Activated T-cell treated with anti-CD3 and anti-CD28 coated beads, Interleukin-2, amount 50 U/mL, for 72 hours (primary cell): ENCODE results near the gene OR51V1. TPM values are rescaled to one million over a fixed set of nuclear protein-coding genes. Genes with fewer than 3 reads are reported as not detected.
"Not testable (repeated sequence)": the region's sequence is repeated elsewhere in the genome, so short reads cannot be mapped to it uniquely, and the experiment has no call there.

Experiments
- ATAC-seq, 2 donors: fragments of 150-1000 bp; cut with Tn5 transposase; replicated peaks in 1 of 2; 2 replicates each; pipeline ENCODE4 v1.10.0; 2021; ENCODE audit warnings: moderate library complexity in 2 of 2, mild to moderate bottlenecking in 1 of 2
- DNase-seq, 2 donors: peaks; one replicate each; pipeline ENCODE4 v3.0.0; 2021 to 2022; ENCODE audit warnings: mixed read lengths in 1 of 2
- H3K27ac Mint-ChIP-seq: one replicate; pipeline ENCODE4 v1.8.0; 2022; ENCODE audit warnings: mild to moderate bottlenecking, moderate library complexity, mixed read lengths
- H3K27me3 Mint-ChIP-seq: one replicate; pipeline ENCODE4 v1.8.0; 2022; ENCODE audit warnings: low read depth, mixed read lengths
- H3K36me3 Mint-ChIP-seq, 2 donors: one replicate each; pipeline ENCODE4 v1.8.0; 2022; ENCODE audit warnings: mixed read lengths in 2 of 2, mild to moderate bottlenecking in 1 of 2; ENCODE audit not compliant: insufficient read depth in 2 of 2
- H3K4me1 Mint-ChIP-seq: one replicate; pipeline ENCODE4 v1.8.0; 2022; ENCODE audit warnings: low read depth, mixed read lengths
- H3K4me3 Mint-ChIP-seq, 2 donors: one replicate each; pipeline ENCODE4 v1.8.0; 2022; ENCODE audit warnings: mild to moderate bottlenecking in 2 of 2, mixed read lengths in 2 of 2, moderate library complexity in 2 of 2
- H3K9me3 Mint-ChIP-seq, 2 donors: one replicate each; pipeline ENCODE4 v1.8.0; 2022; ENCODE audit warnings: mixed read lengths in 2 of 2
- total RNA-seq, 2 donors: library from RNA; stranded (reverse); gene quantifications; one replicate each; pipeline ENCODE4 v1.2.3, GENCODE V29; 2022

OR51V1 gene
- total RNA-seq, result not detected

GRCh38 chr11:5200582-5200981 lies at the start of gene OR51V1:
Gene OR51V1, minus strand, starts transcription at chr11:5200682. Its CDS starts 0 bp downstream, at chr11:5200682.
- no peak within 1 kb of the TSS for H3K4me3 Mint-ChIP-seq
- no peaks in the 10 kb centered on the region for H3K4me1 Mint-ChIP-seq
- H3K9me3 Mint-ChIP-seq, result no peaks in the 10 kb centered on the region
- no peak within 1 kb of the TSS for H3K27ac Mint-ChIP-seq
- H3K27me3 Mint-ChIP-seq, result no peaks in the 10 kb centered on the region
- ATAC-seq (no peak), DNase-seq (no peak)
- H3K36me3 Mint-ChIP-seq, result no peaks in the 10 kb centered on the region

DNA sequence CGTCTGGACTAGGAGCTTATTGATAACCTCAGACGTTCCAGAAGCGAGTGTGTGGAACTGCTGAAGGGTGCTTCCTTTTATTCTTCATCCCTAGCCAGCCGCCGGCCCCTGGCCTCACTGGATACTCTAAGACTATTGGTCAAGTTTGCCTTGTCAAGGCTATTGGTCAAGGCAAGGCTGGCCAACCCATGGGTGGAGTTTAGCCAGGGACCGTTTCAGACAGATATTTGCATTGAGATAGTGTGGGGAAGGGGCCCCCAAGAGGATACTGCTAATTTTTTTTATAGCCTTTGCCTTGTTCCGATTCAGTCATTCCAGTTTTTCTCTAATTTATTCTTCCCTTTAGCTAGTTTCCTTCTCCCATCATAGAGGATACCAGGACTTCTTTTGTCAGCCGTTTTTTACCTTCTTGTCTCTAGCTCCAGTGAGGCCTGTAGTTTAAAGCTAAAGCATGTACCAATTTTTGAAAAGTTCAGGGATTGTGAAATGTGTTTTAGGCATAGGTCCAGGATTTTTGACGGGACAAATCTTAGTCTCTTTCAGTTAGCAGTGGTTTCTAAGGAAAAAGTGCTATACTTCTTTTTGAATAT lies 49.4 kb upstream of the OR51V1 start, which contains the start of gene HBG1:
Gene HBG1, minus strand, starts transcription at position 51 of the 590 bp plus-strand sequence. CDS start 53 bp downstream, outside the sequence.
- not testable (repeated sequence) for H3K4me1 Mint-ChIP-seq, H3K9me3 Mint-ChIP-seq, H3K4me3 Mint-ChIP-seq, ATAC-seq, H3K27ac Mint-ChIP-seq, H3K36me3 Mint-ChIP-seq, DNase-seq, H3K27me3 Mint-ChIP-seq

GRCh38 chr11:5248498-5248897 lies 48.0 kb upstream of the OR51V1 start:
- DNase-seq, H3K4me3 Mint-ChIP-seq, H3K27me3 Mint-ChIP-seq, H3K9me3 Mint-ChIP-seq, H3K27ac Mint-ChIP-seq, H3K4me1 Mint-ChIP-seq, H3K36me3 Mint-ChIP-seq, ATAC-seq: not testable (repeated sequence)

- no peaks in the 10 kb centered on the region for H3K27me3 Mint-ChIP-seq
- no peak overlapping the region for H3K4me3 Mint-ChIP-seq
- ATAC-seq (no peak), DNase-seq (no peak)
- no peaks in the 10 kb centered on the region for H3K36me3 Mint-ChIP-seq
- no peaks in the 10 kb centered on the region for H3K4me1 Mint-ChIP-seq
- H3K9me3 Mint-ChIP-seq, result no peaks in the 10 kb centered on the region
- no peak overlapping the region for H3K27ac Mint-ChIP-seq
Measured at GRCh38 chr11:5247472-5248192, 47.1 kb upstream of the OR51V1 start.

DNA sequence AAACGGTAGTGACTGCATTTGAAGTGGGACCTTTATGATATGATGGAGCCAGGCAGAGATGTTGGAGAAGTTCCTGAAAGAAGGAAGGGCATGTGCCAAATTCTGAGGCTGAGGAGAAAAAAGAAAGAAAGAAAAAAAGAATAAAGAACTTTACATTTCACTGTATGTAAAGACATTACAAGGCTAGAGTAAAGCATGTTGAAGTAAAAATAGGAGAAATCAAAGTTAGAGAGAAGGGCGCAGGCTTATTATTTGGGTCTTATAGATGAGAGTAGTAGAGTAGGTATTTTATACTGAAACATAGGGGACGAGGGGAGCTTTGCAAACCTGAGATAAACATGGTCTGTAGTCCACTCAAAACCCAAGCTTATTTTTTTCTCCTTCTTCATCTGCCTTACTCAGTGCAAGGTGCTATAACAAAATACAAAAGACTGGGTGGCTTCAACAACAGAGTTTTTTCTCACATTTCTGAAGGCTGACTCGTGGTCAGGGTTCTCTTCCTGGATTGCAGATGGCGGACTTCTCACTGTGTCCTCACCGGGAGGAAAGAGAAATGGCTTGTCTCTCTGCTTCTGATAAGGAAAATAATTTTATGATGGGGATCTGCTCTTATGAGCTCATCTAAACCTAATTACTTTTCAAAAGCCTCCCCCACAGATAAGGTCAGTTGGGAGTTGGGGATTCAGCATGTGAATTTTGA lies 46.4 kb upstream of the OR51V1 start:
- Mint-ChIP-seq H3K4me1 (no peaks in the 10 kb centered on the region), H3K27me3 (no peaks in the 10 kb centered on the region), H3K27ac (no peak overlapping the region), H3K4me3 (no peak overlapping the region), H3K36me3 (no peaks in the 10 kb centered on the region), H3K9me3 (no peaks in the 10 kb centered on the region)
- DNase-seq (no peak), ATAC-seq (no peak)

- H3K9me3 Mint-ChIP-seq, result no peaks in the 10 kb centered on the region
- DNase-seq (no peak), ATAC-seq (no peak)
- no peaks in the 10 kb centered on the region for H3K36me3 Mint-ChIP-seq
- H3K27ac Mint-ChIP-seq, result no peak overlapping the region
- H3K4me1 Mint-ChIP-seq, result no peaks in the 10 kb centered on the region
- no peaks in the 10 kb centered on the region for H3K27me3 Mint-ChIP-seq
- H3K4me3 Mint-ChIP-seq, result no peak overlapping the region
Measured at GRCh38 chr11:5245155-5245554, 44.7 kb upstream of the OR51V1 start.

GRCh38 chr11:5243816-5244180 lies 43.3 kb upstream of the OR51V1 start:
- no peak for DNase-seq
- H3K4me3 Mint-ChIP-seq, result no peak overlapping the region
- no peaks in the 10 kb centered on the region for H3K4me1 Mint-ChIP-seq
- peaks cover 2% of the 10 kb centered on the region for H3K27me3 Mint-ChIP-seq
- no peak overlapping the region for H3K27ac Mint-ChIP-seq
- H3K36me3 Mint-ChIP-seq, result no peaks in the 10 kb centered on the region
- ATAC-seq, result no peak
- H3K9me3 Mint-ChIP-seq, result no peaks in the 10 kb centered on the region

GRCh38 chr11:5242933-5243815 lies 42.7 kb upstream of the OR51V1 start:
- ATAC-seq, result no peak
- no peak for DNase-seq
- no peaks in the 10 kb centered on the region for H3K36me3 Mint-ChIP-seq
- no peak overlapping the region for H3K27ac Mint-ChIP-seq
- H3K9me3 Mint-ChIP-seq, result no peaks in the 10 kb centered on the region
- peaks cover 6% of the 10 kb centered on the region for H3K27me3 Mint-ChIP-seq
- H3K4me1 Mint-ChIP-seq, result no peaks in the 10 kb centered on the region
- H3K4me3 Mint-ChIP-seq, result no peak overlapping the region

- H3K36me3 Mint-ChIP-seq, result no peaks in the 10 kb centered on the region
- no peak for ATAC-seq
- no peaks in the 10 kb centered on the region for H3K9me3 Mint-ChIP-seq
- peaks cover 6% of the 10 kb centered on the region for H3K27me3 Mint-ChIP-seq
- DNase-seq, result no peak
- H3K27ac Mint-ChIP-seq, result no peak overlapping the region
- H3K4me1 Mint-ChIP-seq, result no peaks in the 10 kb centered on the region
- no peak overlapping the region for H3K4me3 Mint-ChIP-seq
Measured at GRCh38 chr11:5242208-5242607, 41.7 kb upstream of the OR51V1 start.

GRCh38 chr11:5241458-5241857 lies 41.0 kb upstream of the OR51V1 start:
- DNase-seq, result no peak
- H3K27me3 Mint-ChIP-seq, result peaks cover 6% of the 10 kb centered on the region
- no peak for ATAC-seq
- H3K9me3 Mint-ChIP-seq, result no peaks in the 10 kb centered on the region
- H3K36me3 Mint-ChIP-seq, result no peaks in the 10 kb centered on the region
- H3K4me1 Mint-ChIP-seq, result no peaks in the 10 kb centered on the region
- H3K4me3 Mint-ChIP-seq, result no peak overlapping the region
- H3K27ac Mint-ChIP-seq, result no peak overlapping the region

DNA sequence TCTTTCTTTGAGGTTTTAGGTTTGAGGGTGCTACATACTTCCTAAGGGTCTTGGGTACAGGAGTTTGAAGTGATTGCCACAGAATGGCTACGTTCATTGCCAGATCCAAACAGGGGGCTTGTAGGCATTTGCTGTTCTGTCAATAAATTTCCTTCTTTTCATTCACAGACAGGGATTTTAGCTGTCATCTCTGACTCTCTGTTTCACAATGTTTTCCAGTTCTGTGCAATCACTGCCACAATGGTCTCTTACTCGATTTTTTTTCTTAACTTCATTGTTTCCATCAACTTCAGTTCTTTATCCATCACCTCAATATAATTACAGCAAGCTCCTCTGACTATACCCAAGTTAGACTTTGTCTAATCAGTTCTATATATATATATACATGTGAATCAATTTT lies 40.0 kb upstream of the OR51V1 start:
- H3K9me3 Mint-ChIP-seq, result no peaks in the 10 kb centered on the region
- H3K27me3 Mint-ChIP-seq, result peaks cover 6% of the 10 kb centered on the region
- DNase-seq, result no peak
- no peak for ATAC-seq
- no peak overlapping the region for H3K4me3 Mint-ChIP-seq
- no peaks in the 10 kb centered on the region for H3K4me1 Mint-ChIP-seq
- H3K27ac Mint-ChIP-seq, result no peak overlapping the region
- H3K36me3 Mint-ChIP-seq, result no peaks in the 10 kb centered on the region

- peaks cover 6% of the 10 kb centered on the region for H3K27me3 Mint-ChIP-seq
- H3K4me3 Mint-ChIP-seq, result no peak overlapping the region
Measured at GRCh38 chr11:5240056-5240455, 39.6 kb upstream of the OR51V1 start.

DNA sequence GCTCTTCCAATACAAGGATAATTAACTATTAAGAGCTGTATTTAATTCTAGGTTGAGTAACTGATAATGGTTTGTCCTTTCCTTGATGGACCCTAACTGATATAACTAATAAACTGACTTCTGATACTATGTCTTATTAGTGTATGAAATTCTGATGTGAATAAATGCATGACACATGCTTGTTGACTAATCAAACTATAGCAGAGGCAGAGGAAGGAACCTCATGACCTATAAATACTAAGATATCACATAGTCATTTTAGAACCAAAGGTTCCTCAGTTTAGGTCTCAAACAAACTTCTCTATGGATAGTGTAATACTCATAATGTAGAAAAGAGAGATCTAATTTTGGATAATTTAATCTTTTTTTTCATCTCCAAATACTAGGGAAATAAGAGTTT lies 38.6 kb upstream of the OR51V1 start:
- H3K4me1 Mint-ChIP-seq, result peaks cover 6% of the 10 kb centered on the region
- ATAC-seq, result no peak
- DNase-seq, result no peak
- peaks cover 6% of the 10 kb centered on the region for H3K27me3 Mint-ChIP-seq
- H3K9me3 Mint-ChIP-seq, result no peaks in the 10 kb centered on the region
- no peak overlapping the region for H3K27ac Mint-ChIP-seq
- no peaks in the 10 kb centered on the region for H3K36me3 Mint-ChIP-seq
- no peak overlapping the region for H3K4me3 Mint-ChIP-seq

More at GRCh38 chr11:5240056-5240455, 39.6 kb upstream of the OR51V1 start:
- no peaks in the 10 kb centered on the region for H3K4me1 Mint-ChIP-seq
- no peaks in the 10 kb centered on the region for H3K9me3 Mint-ChIP-seq
- ATAC-seq, result no peak
- H3K27ac Mint-ChIP-seq, result no peak overlapping the region
- no peaks in the 10 kb centered on the region for H3K36me3 Mint-ChIP-seq
- DNase-seq, result no peak
